PC-9 (cell line): ENCODE measurements around the gene C19orf67. TPM values are rescaled to one million over a fixed set of nuclear protein-coding genes. Genes with fewer than 3 reads are reported as not detected.

Experiments used
- BruUV-seq: library from RNA; stranded (reverse); fragments of 400-500 nt; replicated peaks from 2 replicates; lab custom pipeline; 2021; lab: Mats Ljungman, UMichigan
- CTCF ChIA-PET: fragments of 300-600 bp; sonication (Branson Sonifier 250); formaldehyde crosslinking; loops from one replicate; lab custom pipeline; 2022; ENCODE audit warnings: antibody characterized with exemption; lab: Charles Lee
- POLR2A ChIA-PET: fragments of 300-600 bp; sonication (Branson Sonifier 250); formaldehyde crosslinking; loops from one replicate; lab custom pipeline; 2022; ENCODE audit warnings: antibody characterized with exemption; ENCODE audit not compliant: unreplicated experiment; lab: Charles Lee
- DNase-seq, 2 experiments: peaks; one replicate each; pipeline versions ENCODE4 v3.0.0 to v3.0.0-alpha.2; 2015 to 2022; ENCODE audit warnings: mixed read lengths in 1 of 2
- H2AFZ ChIP-seq: fragments of 200-600 bp; sonication (generic); 2 replicates; pipeline ENCODE4 v1.8.1; 2017; ENCODE audit warnings: antibody characterized with exemption
- H3F3A ChIP-seq: fragments of 200-600 bp; sonication (generic); 2 replicates; pipeline ENCODE4 v1.8.1; 2017; ENCODE audit warnings: antibody characterized with exemption, mild to moderate bottlenecking, low read depth; ENCODE audit not compliant: insufficient read depth
- H3K27ac ChIP-seq: fragments of 200-600 bp; sonication (generic); 2 replicates; pipeline ENCODE4 v1.6.1; 2016; ENCODE audit warnings: mixed run types
- H3K27me3 ChIP-seq: fragments of 200-600 bp; sonication (generic); 2 replicates; pipeline ENCODE4 v1.6.1; 2016; ENCODE audit warnings: low read depth, mixed run types; ENCODE audit not compliant: insufficient read depth
- H3K36me3 ChIP-seq: fragments of 200-600 bp; sonication (generic); 2 replicates; pipeline ENCODE4 v1.6.1; 2016; ENCODE audit warnings: low read depth, mixed run types
- H3K4me1 ChIP-seq: fragments of 200-600 bp; sonication (generic); replicated peaks from 2 replicates; pipeline ENCODE4 v1.6.1; 2016; ENCODE audit warnings: mixed run types; ENCODE audit not compliant: insufficient read depth
- H3K4me2 ChIP-seq: fragments of 200-600 bp; sonication (generic); 2 replicates; pipeline ENCODE4 v1.6.1; 2017; ENCODE audit warnings: mixed run types
- H3K4me3 ChIP-seq: fragments of 200-600 bp; sonication (generic); 2 replicates; pipeline ENCODE4 v1.6.1; 2016; ENCODE audit warnings: mixed run types
- H3K79me2 ChIP-seq: fragments of 200-600 bp; sonication (generic); 2 replicates; pipeline ENCODE4 v1.6.1; 2017; ENCODE audit warnings: low read depth, mixed run types
- H3K9me2 ChIP-seq: fragments of 200-600 bp; sonication (generic); 2 replicates; pipeline ENCODE4 v1.8.1; 2017; ENCODE audit warnings: mild to moderate bottlenecking; ENCODE audit not compliant: insufficient read depth
- H3K9me3 ChIP-seq: fragments of 200-600 bp; sonication (generic); 2 replicates; pipeline ENCODE4 v1.8.1; 2016; ENCODE audit warnings: low read depth; ENCODE audit not compliant: insufficient read depth
- H4K20me1 ChIP-seq: fragments of 200-600 bp; sonication (generic); 2 replicates; pipeline ENCODE4 v1.8.1; 2017; ENCODE audit not compliant: insufficient read depth
- CTCF ChIP-seq: fragments of 200-600 bp; sonication (generic); conservative IDR thresholded peaks from 2 replicates; pipeline ENCODE4 v1.6.1; 2017; ENCODE audit warnings: mixed run types, antibody characterized with exemption, mild to moderate bottlenecking, moderate library complexity
- EZH2 ChIP-seq: fragments of 200-600 bp; sonication (generic); IDR thresholded peaks from 2 replicates; pipeline ENCODE4 v1.8.0; 2017; ENCODE audit warnings: antibody characterized with exemption, low read depth
- intact Hi-C: fragments of 100-400 bp; cut with micrococcal nuclease; formaldehyde crosslinking; loops from one replicate; pipeline ENCODE4 v1.10.0; 2022; ENCODE audit not compliant: unreplicated experiment
- total RNA-seq: library from RNA; stranded (reverse); gene quantifications from 2 replicates; pipeline ENCODE4 v1.2.3, GENCODE V29; 2021

Gene C19orf67
- total RNA-seq, 1 experiment from 2014 or later, result not detected

- H2AFZ ChIP-seq, result no peak overlapping the region
- CTCF ChIA-PET, result interaction anchor here (0.5 to 0.6 kb wide), 2 partner anchors 22 to 203 kb away, joined by 3 read pairs; partner anchors contain the start of gene IL27RA
Observed at GRCh38 chr19:14053500-14053899, 32.1 kb downstream of the C19orf67 start.

GRCh38 chr19:14053032-14053431 lies 32.6 kb downstream of the C19orf67 start:
- POLR2A ChIA-PET, result interaction anchor here (0.6 kb wide), 3 partner anchors 57 to 906 kb away, joined by 3 to 5 read pairs (median 3); no protein-coding TSS in a partner anchor
- Histone ChIP-seq H3K79me2 (no peaks in the 10 kb centered on the region), H4K20me1 (no peaks in the 10 kb centered on the region), H3K27me3 (no peaks in the 10 kb centered on the region), H3K4me3 (no peak overlapping the region), H3K9me3 (no peaks in the 10 kb centered on the region), H3K4me1 (no peaks in the 10 kb centered on the region), H2AFZ (no peak overlapping the region), H3F3A (no peaks in the 10 kb centered on the region), H3K4me2 (no peak overlapping the region), H3K27ac (no peak overlapping the region), H3K9me2 (no peaks in the 10 kb centered on the region), H3K36me3 (no peaks in the 10 kb centered on the region)
- CTCF ChIA-PET, result no interaction called here
- no peak for TF ChIP-seq CTCF
- no peak for TF ChIP-seq EZH2
- DNase-seq, result no peak
- no TSS peak for BruUV-seq
- intact Hi-C loops, result no loop called here

More at GRCh38 chr19:14053500-14053899, 32.1 kb downstream of the C19orf67 start:
- Histone ChIP-seq H3K4me1 (no peaks in the 10 kb centered on the region), H3K27me3 (no peaks in the 10 kb centered on the region), H3K9me3 (no peaks in the 10 kb centered on the region), H3K36me3 (no peaks in the 10 kb centered on the region), H3K9me2 (no peaks in the 10 kb centered on the region), H3K79me2 (no peaks in the 10 kb centered on the region), H3F3A (no peaks in the 10 kb centered on the region), H3K4me3 (no peak overlapping the region), H3K4me2 (no peak overlapping the region), H3K27ac (no peak overlapping the region), H4K20me1 (no peaks in the 10 kb centered on the region)
- TF ChIP-seq EZH2 (no peak), CTCF (no peak)
- no peak for DNase-seq
- intact Hi-C loops, result no loop called here
- BruUV-seq, result TSS peak; percentile 81
- POLR2A ChIA-PET, result interaction anchor here (0.6 kb wide), 1 partner anchor 906 kb away, joined by 5 read pairs; no protein-coding TSS in a partner anchor

- Histone ChIP-seq H2AFZ (no peak overlapping the region), H3K4me1 (no peaks in the 10 kb centered on the region), H3F3A (no peaks in the 10 kb centered on the region), H3K27ac (no peak overlapping the region), H3K4me3 (no peak overlapping the region), H3K9me3 (no peaks in the 10 kb centered on the region), H3K27me3 (no peaks in the 10 kb centered on the region), H3K4me2 (no peak overlapping the region), H3K9me2 (no peaks in the 10 kb centered on the region), H3K36me3 (no peaks in the 10 kb centered on the region), H4K20me1 (no peaks in the 10 kb centered on the region), H3K79me2 (no peaks in the 10 kb centered on the region)
- POLR2A ChIA-PET, result interaction anchor here (0.6 kb wide), 2 partner anchors 57 to 151 kb away, joined by 3 read pairs; no protein-coding TSS in a partner anchor
- no peak for DNase-seq
- TF ChIP-seq CTCF (no peak), EZH2 (no peak)
- intact Hi-C loops, result no loop called here
- CTCF ChIA-PET, result no interaction called here
- BruUV-seq, result TSS peak; percentile 50
Observed at GRCh38 chr19:14052470-14052869, 33.1 kb downstream of the C19orf67 start.
